Amygdala (tissue), 56 donors: Measurements from ENCODE around the gene EPB41L5.
"Not testable (repeated sequence)": the region's sequence is repeated elsewhere in the genome, so short reads cannot be mapped to it uniquely, and the experiment has no call there.

Source experiments
- DNase-seq, 56 donors: peaks; one replicate each; lab custom pipeline; 2025; lab: John Stamatoyannopoulos, UW

The EPB41L5 gene

DNA sequence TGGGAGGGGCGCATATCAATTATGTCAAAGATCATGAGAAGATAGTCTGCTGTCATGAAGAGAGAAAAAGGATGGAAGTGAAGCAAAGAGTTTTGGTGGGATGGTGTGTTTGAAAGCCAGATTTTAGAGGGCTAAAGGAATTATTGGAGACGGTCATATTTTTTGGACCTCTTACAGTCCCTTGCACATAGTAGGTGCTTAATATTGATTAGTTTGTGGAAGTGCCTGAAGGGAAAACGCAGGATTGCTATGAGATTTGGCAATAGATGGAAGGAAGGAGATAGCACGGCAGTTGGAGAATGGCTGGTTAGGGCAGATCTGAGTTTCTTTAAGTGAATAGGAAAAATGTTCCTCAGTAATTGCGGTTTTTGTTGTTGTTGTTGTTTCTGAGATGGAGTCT lies 15.9 kb downstream of the EPB41L5 start:
- DNase-seq: no peak

DNA sequence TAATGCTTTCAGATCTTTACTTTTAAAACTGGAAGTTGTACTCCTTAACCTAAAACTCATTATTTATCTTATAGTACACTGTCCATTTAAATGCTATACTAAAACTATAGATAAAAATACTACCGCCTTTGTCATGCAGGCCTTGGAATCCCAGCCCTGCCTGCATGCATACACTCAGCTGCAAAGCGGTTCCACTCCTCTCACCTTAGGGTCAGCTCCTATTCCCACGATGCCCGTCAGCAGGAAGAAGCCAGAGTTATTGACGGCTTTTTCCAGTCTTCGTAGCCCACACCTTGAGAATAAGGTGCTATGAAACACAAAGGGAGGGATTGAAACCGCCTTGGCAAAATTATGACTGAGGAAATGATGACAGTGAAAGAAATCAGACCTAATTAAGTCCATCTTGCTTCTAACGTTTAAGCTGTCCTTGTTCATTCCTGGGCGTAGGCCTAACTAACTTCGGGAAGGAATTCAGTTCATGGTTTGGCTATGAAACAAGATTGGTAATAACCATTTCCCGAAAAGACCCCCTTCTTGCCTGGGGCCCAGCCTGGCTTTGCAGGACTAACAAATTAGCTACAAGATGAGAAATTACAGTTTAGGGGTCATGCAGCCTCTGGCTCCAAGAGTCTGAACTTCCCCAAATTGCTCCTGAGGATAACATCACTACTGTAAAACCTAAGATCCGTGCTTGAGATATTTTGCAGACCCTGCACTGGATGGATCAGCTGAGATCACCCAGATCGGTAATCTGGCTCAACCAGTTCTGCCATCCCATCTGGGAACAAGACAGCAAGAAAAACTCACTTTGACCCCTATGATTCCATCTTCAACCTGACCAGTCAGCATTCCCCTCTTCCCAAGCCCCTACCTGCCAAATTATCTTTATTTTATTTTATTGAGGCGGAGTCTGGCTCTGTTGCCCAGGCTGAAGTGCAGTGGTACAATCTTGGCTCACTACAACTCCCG lies 17.1 kb downstream of the EPB41L5 start:
- DNase-seq: no peak

DNA sequence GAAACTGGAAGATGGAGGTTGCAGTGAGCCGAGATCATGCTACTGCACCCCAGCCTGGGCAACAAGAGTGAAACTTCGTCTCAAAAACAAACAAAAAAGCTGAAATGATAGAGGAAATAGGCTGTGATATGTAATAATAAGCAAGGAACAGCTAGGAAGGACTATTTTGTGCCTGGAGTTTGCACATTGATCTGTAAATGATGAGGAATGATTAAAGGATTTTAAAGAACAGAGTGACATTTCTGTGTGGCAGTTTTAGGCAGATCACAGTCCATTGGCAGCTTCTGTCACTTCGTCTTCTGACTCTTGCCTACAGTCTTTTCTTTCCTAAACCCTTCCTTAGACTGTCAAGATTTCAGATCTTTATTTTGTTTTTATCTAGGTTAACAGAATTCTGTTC lies 19.4 kb downstream of the EPB41L5 start:
- no peak for DNase-seq

DNA sequence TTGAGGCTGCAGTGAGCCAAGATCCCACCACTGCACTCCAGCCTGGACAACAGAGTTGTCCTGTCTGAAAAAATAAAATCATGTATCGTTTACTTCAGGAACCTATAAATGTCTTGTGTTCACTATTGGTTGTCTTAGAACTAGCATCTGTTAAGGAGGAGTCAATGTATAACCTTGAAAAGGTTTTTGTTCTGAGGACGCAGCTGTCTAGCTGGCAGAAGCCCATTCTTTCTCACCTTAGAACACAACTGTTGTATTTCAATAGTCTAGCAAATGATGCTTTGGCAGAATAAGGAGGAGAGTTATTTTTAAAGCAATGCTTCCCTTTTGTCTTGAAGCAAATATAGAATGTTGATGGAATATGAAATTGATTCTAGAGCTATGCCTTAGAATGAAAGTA lies 21.1 kb downstream of the EPB41L5 start:
- DNase-seq: no peak

DNA sequence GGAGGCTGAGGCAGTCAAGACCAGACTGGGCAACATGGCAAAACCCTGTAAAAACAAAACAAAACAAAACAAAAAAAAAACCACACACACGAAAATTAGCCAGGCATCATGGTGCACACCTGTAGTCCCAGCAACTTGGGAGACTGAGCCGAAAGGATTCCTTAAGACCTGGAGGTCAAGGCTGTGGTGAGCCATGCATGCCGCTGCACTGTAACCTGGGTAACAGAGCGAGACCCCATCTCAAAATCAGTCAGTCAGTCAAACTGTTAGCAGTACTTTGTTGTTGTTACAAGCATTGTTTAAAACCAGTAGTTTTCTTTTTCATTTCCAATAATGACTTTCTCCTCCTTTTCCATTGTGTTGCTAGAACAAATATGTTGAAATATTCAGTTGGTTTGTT lies 21.7 kb downstream of the EPB41L5 start:
- no peak for DNase-seq

DNA sequence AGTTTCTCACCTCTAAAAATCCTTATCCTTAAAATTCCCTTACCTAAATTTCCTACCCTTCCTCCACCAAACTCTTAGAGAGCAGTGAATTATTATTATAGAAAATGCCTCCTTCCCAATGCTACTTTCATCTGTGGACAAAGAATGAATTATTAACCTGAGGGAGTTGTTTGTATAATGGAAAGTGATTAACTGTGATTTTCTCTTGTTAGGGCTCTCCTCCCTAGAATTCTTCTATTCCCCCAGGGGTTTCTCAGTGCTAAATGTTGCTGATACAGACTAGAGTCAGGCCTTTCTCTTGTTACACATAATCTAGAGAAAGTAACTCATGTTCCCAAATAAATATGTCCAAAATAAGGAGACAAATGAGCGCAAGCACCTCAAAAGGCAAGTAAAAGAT lies 23.3 kb downstream of the EPB41L5 start:
- DNase-seq: no peak

DNA sequence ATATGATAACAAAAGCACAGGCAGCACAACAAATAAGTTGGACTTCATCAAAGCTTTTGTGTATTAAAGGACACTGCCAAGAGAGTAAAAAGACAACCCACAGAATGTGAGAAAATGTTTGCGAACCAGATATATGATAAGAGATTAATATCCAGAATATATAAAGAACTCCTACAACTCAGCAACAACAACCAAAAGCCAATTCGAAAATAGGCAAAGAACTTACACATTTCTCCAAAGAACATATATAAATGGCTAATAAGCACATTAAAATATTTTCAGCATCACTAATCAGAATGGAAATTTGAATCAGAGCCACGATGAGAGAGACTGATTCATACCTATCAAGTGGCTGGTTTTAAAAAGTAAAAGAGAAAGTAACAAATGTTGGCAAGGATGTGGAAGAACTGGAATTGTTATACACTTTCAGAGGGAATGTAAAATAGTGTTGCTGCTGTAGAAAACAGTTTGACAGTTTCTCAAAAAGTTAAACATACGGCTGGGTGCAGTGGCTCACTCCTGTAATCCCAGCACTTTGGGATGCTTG lies 25.2 kb downstream of the EPB41L5 start:
- DNase-seq: no peak

DNA sequence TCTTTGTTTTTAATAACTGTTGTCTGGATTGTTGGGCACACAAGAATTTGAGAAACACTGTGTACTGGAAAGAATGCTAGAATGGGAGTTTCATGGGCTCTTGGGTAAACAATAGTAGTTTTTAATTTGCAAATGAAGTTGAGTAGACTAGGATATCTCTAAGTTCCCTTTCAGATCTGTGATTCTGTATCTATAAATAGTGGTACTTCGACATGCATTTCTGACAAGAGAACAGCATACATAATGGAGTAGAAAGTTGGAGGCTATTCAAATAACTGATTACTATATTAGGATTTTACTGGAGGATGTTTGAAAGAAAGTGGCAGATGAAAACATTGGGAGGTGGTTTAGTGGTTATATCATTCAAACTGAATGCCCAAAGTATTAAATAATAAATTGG lies 29.5 kb downstream of the EPB41L5 start:
- no peak for DNase-seq

DNA sequence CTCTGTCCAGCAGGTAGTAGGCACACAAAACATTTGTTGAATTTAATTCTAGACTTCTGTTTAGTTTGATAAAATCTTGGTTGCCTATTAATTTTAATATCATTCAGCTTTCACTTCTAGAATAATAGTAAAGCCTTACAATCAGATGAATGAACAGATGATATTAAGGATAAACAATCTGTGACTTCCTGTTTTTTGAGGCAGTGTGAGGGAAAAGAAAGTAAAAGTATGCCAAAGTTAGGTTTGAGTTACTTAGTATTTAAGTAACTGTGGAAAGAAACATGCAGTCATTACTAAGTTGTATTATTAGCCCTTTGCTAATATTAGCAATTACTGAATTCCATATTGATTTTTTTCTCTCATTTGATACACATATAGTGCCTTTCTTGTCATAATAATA lies 31.5 kb downstream of the EPB41L5 start:
- no peak for DNase-seq

DNA sequence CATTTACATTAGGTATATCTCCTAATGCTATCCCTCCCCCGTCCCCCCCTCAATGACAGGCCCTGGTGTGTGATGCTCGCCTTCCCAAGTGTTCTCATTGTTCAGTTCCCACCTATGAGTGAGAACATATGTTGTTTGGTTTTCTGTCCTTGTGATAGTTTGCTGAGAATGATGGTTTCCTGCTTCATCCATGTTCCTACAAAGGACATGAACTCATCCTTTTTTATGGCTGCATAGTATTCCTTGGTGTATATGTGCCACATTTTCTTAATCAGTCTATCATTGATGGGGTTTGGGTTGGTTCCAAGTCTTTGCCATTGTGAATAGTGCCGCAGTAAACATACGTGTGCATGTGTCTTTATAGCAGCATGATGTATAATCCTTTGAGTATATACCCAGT lies 32.9 kb downstream of the EPB41L5 start:
- not testable (repeated sequence) for DNase-seq

DNA sequence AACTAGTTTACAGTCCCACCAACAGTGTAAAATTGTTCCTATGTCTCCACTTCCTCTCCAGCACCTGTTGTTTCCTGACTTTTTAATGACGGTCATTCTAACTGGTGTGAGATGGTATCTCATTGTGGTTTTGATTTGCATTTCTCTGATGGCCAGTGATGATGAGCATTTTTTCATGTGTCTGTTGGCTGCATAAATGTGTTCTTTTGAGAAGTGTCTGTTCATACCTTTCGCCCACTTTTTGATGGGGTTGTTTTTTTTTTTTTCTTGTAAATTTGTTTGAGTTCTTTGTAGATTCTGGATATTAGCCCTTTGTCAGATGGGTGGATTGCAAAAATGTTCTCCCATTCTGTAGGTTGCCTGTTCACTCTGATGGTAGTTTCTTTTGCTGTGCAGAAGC lies 33.4 kb downstream of the EPB41L5 start:
- DNase-seq: not testable (repeated sequence)

DNA sequence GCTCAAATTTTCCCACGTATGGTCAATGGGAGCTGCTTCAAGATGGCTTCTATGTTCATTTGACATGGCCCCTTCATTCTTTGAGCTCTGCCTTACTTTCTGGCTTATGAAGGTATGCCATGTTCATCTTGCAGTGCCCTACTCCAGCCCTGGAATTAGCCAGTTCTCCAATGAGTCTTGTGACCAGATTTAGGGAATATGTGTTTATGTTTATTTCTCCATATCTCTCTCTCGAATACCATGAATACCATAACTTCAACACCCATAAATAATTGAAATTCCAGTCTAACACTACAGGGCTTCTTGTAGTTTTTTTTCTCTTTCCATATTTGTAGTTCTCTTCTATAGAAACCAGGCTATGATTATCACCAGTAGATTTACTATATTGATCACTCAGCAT lies 39.7 kb downstream of the EPB41L5 start:
- DNase-seq: no peak

DNA sequence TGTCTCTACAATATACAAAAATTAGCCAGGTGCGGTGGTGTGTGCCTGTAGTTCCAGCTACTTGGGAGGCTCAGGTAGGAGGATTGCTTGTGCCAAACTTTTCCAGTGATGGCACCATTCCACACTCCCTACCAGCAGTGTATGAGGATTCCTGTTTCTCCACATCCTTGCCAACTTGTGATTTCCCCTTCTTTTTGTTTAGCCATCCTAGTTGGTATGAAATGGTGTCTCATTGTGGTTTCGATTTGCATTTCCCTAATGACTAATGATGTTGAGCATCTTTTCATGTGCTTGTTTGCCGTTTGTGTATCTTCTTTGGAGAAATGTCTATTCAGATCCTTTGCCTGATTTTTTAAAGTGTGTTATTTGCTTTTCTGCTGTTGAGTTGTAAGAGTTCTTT lies 41.0 kb downstream of the EPB41L5 start:
- DNase-seq: no peak

DNA sequence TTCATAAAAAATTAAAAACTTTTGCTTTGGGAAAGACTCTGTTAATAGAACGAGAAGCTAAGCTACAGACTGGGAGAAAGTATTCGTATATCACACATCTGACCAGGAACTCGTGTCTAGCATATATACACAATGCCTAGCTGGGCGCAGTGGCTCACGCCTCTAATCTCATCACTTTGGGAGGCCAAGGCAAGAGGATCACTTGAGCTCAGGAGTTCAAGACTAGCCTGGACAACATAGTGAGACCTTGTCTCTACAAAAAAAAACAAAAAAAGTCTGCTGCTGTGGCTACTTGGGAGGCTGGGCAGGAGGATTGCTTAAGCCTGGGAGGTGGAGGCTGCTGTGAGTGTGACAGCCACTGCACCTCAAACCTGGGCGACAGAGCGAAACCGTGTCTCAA lies 46.6 kb downstream of the EPB41L5 start:
- no peak for DNase-seq

DNA sequence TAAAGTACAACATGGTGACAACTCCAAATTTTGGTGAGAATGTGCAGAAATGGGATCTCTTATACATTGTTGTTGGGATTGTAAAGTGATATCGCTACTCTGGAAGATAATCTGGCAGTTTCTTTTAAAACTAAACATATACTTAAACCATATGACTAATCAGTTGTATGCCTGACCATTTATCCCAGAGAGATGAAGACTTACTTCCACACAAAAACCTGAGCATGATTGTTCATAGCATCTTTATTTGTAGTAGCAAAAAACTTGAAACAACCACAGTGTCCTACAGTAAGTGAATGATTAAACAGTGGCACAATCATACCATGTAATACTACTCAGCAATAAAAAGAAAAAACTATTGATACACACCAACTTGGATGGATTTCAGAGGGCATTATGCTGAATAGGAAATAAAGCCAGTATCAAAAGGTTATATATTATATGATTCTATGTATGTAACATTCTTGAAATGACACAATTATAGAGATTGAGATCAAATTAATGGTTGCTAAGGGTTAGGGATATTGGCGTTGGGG lies 47.3 kb downstream of the EPB41L5 start:
- DNase-seq: no peak

DNA sequence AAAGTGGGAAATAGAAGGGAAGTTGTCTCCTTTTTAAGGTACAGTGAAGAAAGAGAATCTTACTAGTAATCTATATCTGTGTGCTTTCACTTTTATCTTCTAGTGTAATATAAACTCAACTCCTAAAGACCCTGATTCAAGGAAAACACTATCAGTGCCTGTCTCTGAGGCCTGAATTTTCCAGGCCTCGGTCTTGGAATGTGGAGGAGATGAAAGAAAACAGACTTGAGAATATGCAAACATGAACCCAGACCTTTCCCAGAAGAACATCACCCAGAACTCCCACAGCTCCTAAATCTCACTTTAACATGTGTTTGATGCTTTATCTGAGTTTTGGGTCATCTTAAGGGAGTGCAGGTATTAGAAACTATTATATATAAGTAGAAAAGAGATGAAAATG lies 51.8 kb downstream of the EPB41L5 start:
- no peak for DNase-seq

DNA sequence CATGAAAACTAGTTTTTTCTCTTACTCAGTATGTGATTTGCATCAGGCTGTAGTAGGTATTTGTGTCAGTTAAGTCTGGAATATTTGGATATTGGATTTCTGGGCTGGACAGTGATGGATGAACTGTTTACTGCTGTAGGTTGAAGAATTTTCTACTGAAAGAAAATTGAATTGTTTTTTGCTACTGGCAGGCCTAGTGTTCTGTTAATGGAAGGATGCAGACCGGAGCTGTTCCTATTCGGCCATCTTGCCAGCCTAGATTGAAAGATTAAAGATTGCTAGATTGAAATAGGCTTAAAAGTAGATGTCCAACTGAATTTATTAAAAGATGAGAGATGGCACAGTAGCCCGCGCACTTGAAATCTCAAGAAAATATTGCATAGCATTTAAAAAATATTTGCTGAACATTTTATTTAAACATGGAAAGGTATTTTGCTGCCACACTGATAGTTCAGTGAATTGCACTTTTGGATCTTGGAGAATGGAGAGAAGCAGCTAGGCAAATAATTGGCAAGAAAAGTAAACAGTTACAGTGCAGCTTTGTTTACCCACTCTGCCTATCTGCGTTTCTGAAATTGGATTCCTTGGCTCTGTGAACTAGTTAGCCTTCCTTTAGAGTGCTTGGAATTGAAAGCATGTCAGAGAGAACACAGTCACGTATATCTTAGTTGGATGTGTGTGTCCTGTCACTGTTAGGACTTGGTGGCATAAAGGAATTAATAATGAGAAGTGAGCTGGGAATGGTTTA lies 54.1 kb downstream of the EPB41L5 start:
- no peak for DNase-seq

DNA sequence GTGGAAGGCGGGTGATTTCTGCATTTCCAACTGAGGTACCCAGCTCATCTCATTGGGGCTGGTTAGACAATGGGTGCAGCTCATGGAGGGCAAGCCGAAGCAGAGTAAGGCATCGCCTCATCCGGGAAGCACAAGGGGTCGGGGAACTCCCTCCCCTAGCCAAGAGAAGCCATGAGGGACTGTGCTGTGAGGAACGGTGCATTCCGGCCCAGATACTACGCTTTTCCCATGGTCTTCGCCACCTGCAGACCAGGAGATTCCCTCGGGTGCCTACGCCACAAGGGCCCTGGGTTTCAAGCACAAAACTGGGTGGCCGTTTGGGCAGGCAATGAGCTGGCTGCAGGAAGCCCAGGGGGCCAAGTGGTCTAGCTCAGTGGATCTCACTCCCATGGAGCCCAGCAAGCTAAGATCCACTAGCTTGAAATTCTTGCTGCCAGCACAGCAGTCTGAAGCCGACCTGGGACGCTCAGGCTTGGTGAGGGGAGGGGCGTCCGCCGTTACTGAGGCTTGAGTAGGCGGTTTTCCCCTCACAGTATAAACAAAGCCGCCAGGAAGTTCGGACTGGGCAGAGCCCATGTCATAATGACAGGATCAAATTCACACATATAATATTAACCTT lies 55.3 kb downstream of the EPB41L5 start:
- DNase-seq: not testable (repeated sequence)

DNA sequence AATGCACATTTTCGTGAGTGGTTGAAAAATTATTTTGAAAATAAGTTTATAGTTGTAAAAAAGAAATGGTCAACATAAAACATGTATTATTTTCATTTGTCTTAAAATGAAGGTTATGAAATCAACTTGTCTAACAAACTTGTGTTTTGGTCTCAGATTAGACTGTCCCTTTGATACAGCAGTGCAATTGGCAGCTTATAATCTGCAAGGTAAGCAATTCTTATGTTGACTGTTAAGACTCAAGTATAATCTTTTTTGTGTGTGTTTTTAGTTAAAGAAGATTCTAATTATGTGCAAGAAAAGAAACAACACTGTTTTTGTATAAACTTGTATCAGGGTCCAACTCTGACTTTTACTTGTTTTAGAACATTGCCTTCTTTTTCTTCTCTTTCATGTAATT lies 62.7 kb downstream of the EPB41L5 start:
- DNase-seq: no peak

DNA sequence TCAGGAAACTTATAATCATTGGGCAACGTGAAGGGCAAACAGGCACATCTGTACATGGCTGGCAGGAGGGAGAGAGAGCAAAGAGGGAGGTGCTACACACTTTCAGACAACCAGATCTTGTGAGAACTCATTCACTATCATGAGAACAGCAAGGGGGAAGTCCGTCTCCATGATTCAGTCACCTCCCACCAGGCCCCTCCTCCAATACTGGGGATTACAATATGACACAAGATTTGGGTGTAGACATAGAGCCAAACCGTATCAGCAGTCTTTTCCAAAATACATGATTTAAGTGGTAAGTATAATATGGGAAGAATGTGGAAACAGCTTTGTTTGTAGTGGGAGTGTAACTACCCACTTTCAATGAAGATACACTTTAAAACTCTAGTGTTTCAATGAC lies 65.0 kb downstream of the EPB41L5 start:
- no peak for DNase-seq

DNA sequence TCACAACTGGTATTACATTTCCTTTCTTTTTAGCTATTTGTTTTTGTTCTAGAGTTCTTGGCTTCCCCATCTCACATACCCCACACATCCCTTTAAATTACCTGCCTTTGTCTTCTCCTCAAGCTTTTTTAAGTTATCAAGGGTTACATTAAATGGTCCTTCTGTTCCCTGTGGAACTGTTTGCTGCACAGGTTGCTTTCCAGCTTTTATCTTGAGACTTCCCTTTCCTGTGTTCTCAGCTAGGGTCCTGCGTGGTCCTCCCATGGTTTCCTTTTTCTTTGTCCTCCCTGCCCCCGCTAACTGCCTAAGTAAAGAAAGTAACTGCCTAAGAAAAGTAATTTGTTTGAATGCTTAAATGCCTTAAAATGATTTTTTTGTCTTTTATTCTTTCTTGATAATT lies 66.8 kb downstream of the EPB41L5 start:
- DNase-seq: no peak
